Measurements from ENCODE around the gene B4GALNT3. TPM values are rescaled to one million over a fixed set of nuclear protein-coding genes. Genes with fewer than 3 reads are reported as not detected.
A peak's percentile ranks its signal among the peaks of the same experiment; 100 is the strongest.

B4GALNT3 gene
- total RNA-seq, 1 donor from 2014 or later, result 65.3 TPM

DNA sequence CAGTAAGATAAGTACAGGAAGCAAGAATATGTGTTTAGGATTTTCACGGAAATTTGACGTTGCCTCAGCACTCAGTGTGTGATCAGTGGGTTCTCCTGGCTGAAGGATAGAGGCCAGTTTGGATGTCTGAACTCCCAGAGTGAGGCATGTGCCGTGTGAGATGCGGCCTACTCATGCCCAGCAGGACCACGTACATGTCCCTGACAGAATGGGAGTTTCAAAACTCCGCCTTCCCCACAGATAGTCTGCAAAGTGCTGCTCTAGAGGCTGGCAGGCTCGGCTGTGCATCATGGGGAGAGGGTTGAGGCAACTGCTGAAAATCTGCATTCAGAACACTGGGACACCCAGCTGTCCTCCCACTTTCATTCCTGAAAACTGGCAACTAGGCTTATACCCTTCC is 145.2 kb downstream of the B4GALNT3 start:
- DNase-seq (ENCODE audit: low spot score), result peak; percentile 39
- intact Hi-C loops (cut with DNase I), result loop anchor here (5.0 kb wide), 1 partner anchor 37 kb away; no protein-coding TSS in a partner anchor

GRCh38 chr12:607541-608001 is 147.8 kb downstream of the B4GALNT3 start:
- intact Hi-C loops (cut with DNase I), result loop anchor here (5.0 kb wide), 1 partner anchor 35 kb away; no protein-coding TSS in a partner anchor
- peak; percentile 85 for DNase-seq (ENCODE audit: low spot score)

GRCh38 chr12:608413-608812 is 148.7 kb downstream of the B4GALNT3 start:
- intact Hi-C loops (cut with DNase I), result loop anchor here (5.0 kb wide), 1 partner anchor 34 kb away; no protein-coding TSS in a partner anchor
- peak; percentile 33 for DNase-seq (ENCODE audit: low spot score)

GRCh38 chr12:608921-609320 is 149.2 kb downstream of the B4GALNT3 start:
- intact Hi-C loops (cut with DNase I), result loop anchor here (5.0 kb wide), 1 partner anchor 33 kb away; no protein-coding TSS in a partner anchor
- no peak for DNase-seq (ENCODE audit: low spot score)

- intact Hi-C loops (cut with DNase I), result no loop called here
- no peak for DNase-seq (ENCODE audit: low spot score)
These were observed 152.0 kb downstream of the B4GALNT3 start for GRCh38 chr12:611721-612120.

GRCh38 chr12:612293-612692 is 152.6 kb downstream of the B4GALNT3 start:
- intact Hi-C loops (cut with DNase I), result no loop called here
- DNase-seq (ENCODE audit: low spot score), result no peak

DNA sequence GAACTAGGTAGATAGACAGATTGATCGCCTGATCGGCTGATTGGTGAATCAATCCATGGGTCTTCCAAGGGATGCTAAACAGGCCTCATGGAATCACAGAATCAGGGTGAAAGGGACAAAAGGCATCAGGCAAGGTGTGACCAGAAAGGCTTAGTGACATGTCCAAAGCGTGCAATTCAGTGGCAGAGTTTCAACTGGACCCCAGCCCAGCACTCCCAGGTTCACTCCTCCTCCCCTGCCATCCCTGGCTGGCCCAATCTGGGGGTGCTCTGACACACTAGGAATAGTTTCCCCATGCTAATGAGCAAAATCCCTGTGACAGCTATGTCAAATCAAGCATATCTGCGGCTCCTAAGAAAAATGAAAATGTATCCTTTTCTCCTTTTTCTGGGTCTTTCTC is 153.1 kb downstream of the B4GALNT3 start:
- DNase-seq (ENCODE audit: low spot score), result no peak
- intact Hi-C loops (cut with DNase I), result no loop called here

Other genes with a start within 250 kb of the B4GALNT3 start
- gene SLC6A12, start 245.8 kb upstream of the B4GALNT3 start, total RNA-seq, result 2.7 TPM
- gene SLC6A13, start 197.1 kb upstream of the B4GALNT3 start, total RNA-seq, result 6.1 TPM
- 35.3 TPM for gene KDM5A, start 70.6 kb upstream of the B4GALNT3 start, total RNA-seq
- gene CCDC77, start 58.3 kb upstream of the B4GALNT3 start, total RNA-seq, result 2.2 TPM
- gene NINJ2, start 203.5 kb downstream of the B4GALNT3 start, total RNA-seq, result 3.9 TPM